HG02981 (cell line): ENCODE data around the gene SNPH.
"Not testable (repeated sequence)": the region's sequence is repeated elsewhere in the genome, so short reads cannot be mapped to it uniquely, and the experiment has no call there.

Experiments
- ATAC-seq: cut with Tn5 transposase; IDR thresholded peaks from one replicate; pipeline ENCODE4 v1.9.1; 2021; ENCODE audit warnings: mild to moderate bottlenecking, moderate library complexity; ENCODE audit not compliant: unreplicated experiment

Gene SNPH

GRCh38 chr20:1336699-1337367, 70.7 kb downstream of the SNPH start:
- no peak for ATAC-seq

- ATAC-seq, result no peak
Measured at GRCh38 chr20:1337441-1337840, 71.3 kb downstream of the SNPH start.

GRCh38 chr20:1338096-1338495, 72.0 kb downstream of the SNPH start:
- ATAC-seq, result no peak

GRCh38 chr20:1338801-1339200, 72.7 kb downstream of the SNPH start:
- ATAC-seq, result no peak

DNA sequence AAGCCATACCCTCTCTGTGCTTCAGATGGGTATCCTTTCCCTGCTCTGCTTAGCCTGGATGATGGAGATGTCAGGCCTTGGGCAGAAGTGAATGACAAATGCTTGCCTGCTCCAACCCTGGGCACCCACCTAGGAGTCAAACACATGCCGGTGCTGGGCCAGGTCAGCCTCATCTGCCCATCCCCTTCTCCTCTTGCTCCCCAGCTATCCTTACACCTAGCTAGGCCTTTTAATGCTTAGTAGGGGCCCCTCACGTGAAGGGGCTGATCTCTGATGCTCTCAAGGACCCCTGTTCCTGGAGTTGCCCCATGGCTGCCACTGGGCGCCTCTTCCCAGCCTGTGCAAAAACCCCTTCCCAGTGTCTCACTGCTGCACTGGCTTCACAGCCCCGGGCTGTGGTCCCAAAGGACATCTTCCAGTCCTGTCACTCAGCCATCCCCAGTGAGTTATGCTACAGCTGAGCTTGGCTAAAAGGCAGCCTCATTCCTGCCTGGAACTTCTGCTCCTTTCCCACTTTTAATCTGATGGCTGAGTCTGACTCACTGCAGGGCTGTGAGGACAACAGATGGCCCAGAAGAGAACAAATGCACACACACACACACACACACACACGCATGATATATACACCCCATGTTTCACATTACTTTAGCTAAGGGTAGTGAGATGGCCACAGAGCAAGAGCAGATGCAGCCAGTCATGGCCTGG, 75.6 kb downstream of the SNPH start:
- ATAC-seq, result no peak

GRCh38 chr20:1343446-1344124, 77.5 kb downstream of the SNPH start:
- ATAC-seq, result not testable (repeated sequence)

- no peak for ATAC-seq
Measured at GRCh38 chr20:1345030-1345755, 79.1 kb downstream of the SNPH start.

GRCh38 chr20:1345756-1346093, 79.6 kb downstream of the SNPH start:
- ATAC-seq, result no peak

- no peak for ATAC-seq
Measured at GRCh38 chr20:1346315-1346969, 80.3 kb downstream of the SNPH start.

DNA sequence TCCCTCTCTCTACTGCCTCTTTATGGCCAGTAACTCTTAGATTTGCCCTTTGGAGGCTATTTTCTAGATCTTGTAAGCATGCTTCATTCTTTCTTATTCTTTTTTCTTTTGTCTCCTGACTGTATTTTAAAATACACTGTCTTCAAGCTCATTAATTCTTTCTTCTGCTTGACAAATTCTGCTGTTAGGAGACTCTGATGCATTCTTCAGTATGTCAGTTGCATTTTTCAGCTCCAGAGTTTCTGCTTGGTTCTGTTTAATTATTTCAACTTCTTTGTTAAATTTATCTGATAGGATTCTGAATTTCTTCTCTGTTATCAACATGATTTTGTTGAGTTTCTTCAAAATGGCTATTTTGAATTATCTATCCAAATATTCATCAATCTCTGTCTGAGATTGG, 87.9 kb downstream of the SNPH start:
- no peak for ATAC-seq

GRCh38 chr20:1357921-1358671, 92.0 kb downstream of the SNPH start:
- no peak for ATAC-seq
